HepG2 (cell line): ENCODE data around the gene PCED1B. TPM values are rescaled to one million over a fixed set of nuclear protein-coding genes. Genes with fewer than 3 reads are reported as not detected.

Source experiments
- ATAC-seq: fragments of 200-7000 bp; cut with Tn5 transposase; 3 replicates; pipeline ENCODE4 v1.9.1; 2020; ENCODE audit warnings: mild to moderate bottlenecking, moderate library complexity
- BruUV-seq: library from RNA; stranded (reverse); fragments of 400-500 nt; replicated peaks from 2 replicates; lab custom pipeline; 2021; lab: Mats Ljungman, UMichigan
- CTCF ChIA-PET: fragments of 300-600 bp; formaldehyde crosslinking; extraction: SDS; loops from one replicate; lab custom pipeline; 2021; ENCODE audit warnings: low total read pairs, inconsistent platforms, low intra/inter-chr PET ratio; lab: Yijun Ruan, JAX
- POLR2A ChIA-PET: fragments of 350-600 bp; sonication (Branson Sonifier 250); formaldehyde crosslinking; loops from one replicate; lab custom pipeline; 2020; ENCODE audit warnings: antibody characterized with exemption, inconsistent platforms; lab: Yijun Ruan, JAX
- DNase-seq: peaks from one replicate; pipeline ENCODE4 v3.0.0-alpha.2; 2015; ENCODE audit warnings: low spot score
- FAIRE-seq: peaks from 3 replicates; lab custom pipeline; 2011; peaks lifted over from hg19 to GRCh38; lab: Jason Lieb, UNC
- H2AFZ ChIP-seq: one replicate; pipeline ENCODE4 v1.6.1; 2011; ENCODE audit warnings: low read length, inconsistent platforms
- H3K27ac ChIP-seq: fragments of 300-600 bp; 3 replicates; pipeline ENCODE4 v1.8.0; 2011; ENCODE audit warnings: mixed run types, mild to moderate bottlenecking, mixed read lengths, low read length, inconsistent platforms; ENCODE audit not compliant: insufficient read depth; ENCODE audit errors: extremely low read length
- H3K27me3 ChIP-seq, 2 experiments: fragments of 200-600 bp in 1 of 2; 2 replicates in 1 of 2; 3 replicates in 1 of 2; pipeline versions ENCODE4 v1.6.0 to v1.8.0; 2011; ENCODE audit warnings: low read length in 2 of 2, mild to moderate bottlenecking in 2 of 2, moderate library complexity in 2 of 2, inconsistent platforms in 1 of 2; ENCODE audit not compliant: insufficient read depth in 2 of 2, control insufficient read depth in 1 of 2
- H3K36me3 ChIP-seq, 2 experiments: fragments of 200-600 bp in 1 of 2; replicated peaks in 1 of 2; 2 replicates in 1 of 2; 3 replicates in 1 of 2; pipeline versions ENCODE4 v1.5.1 to v1.8.0; 2011; ENCODE audit warnings: low read length in 2 of 2, inconsistent platforms in 1 of 2; ENCODE audit not compliant: insufficient read depth in 2 of 2, control insufficient read depth in 1 of 2
- H3K4me1 ChIP-seq: 2 replicates; pipeline ENCODE4 v1.5.1; 2012; ENCODE audit warnings: low read length, inconsistent platforms; ENCODE audit not compliant: insufficient read depth
- H3K4me2 ChIP-seq: 2 replicates; pipeline ENCODE4 v1.6.0; 2011; ENCODE audit warnings: low read depth, low read length, inconsistent platforms
- H3K4me3 ChIP-seq, 3 experiments: fragments of 200-600 bp in 1 of 3; sonication (generic), shearing (Covaris generic) in 1 of 3; replicated peaks in 1 of 3; 2 replicates each; pipeline ENCODE4 v1.5.1; 2011 to 2016; ENCODE audit warnings: low read length in 3 of 3, inconsistent platforms in 2 of 3, low read depth in 2 of 3, mild to moderate bottlenecking in 2 of 3, control low read depth in 1 of 3, mixed read lengths in 1 of 3; ENCODE audit not compliant: insufficient read depth in 1 of 3
- H3K79me2 ChIP-seq: one replicate; pipeline ENCODE4 v1.6.1; 2011; ENCODE audit warnings: low read length, inconsistent platforms; ENCODE audit not compliant: insufficient read depth
- H3K9ac ChIP-seq: 2 replicates; pipeline ENCODE4 v1.6.0; 2011; ENCODE audit warnings: mild to moderate bottlenecking, low read depth, low read length, inconsistent platforms; ENCODE audit not compliant: insufficient read depth
- H3K9me3 ChIP-seq: 2 replicates; pipeline ENCODE4 v1.5.1; 2012; ENCODE audit warnings: mild to moderate bottlenecking, low read length
- H4K20me1 ChIP-seq: 2 replicates; pipeline ENCODE4 v1.6.0; 2011; ENCODE audit warnings: inconsistent platforms, mild to moderate bottlenecking, low read length, moderate library complexity; ENCODE audit not compliant: insufficient read depth
- AKAP8 ChIP-seq: sonication (generic); formaldehyde crosslinking; IDR thresholded peaks from 2 replicates; pipeline ENCODE4 v1.5.1; 2020; ENCODE audit warnings: mild to moderate bottlenecking, missing genetic modification reagents
- KAT8 ChIP-seq: IDR thresholded peaks from 2 replicates; pipeline ENCODE4 v1.6.1; 2016; ENCODE audit warnings: missing genetic modification reagents, missing compliant biosample characterization
- KLF12 ChIP-seq: sonication (generic); formaldehyde crosslinking; IDR thresholded peaks from 2 replicates; pipeline ENCODE4 v1.4.0; 2020; ENCODE audit warnings: missing genetic modification reagents, borderline replicate concordance
- MAZ ChIP-seq, 2 experiments: sonication (generic) in 1 of 2; formaldehyde crosslinking in 1 of 2; IDR thresholded peaks; 2 replicates each; pipeline versions ENCODE4 v1.5.0 to v1.6.1; 2012 to 2020; ENCODE audit warnings: low read depth in 2 of 2, mild to moderate bottlenecking in 2 of 2, borderline replicate concordance in 1 of 2, improper control_type of control experiment in 1 of 2, low read length in 1 of 2, missing genetic modification reagents in 1 of 2, moderate library complexity in 1 of 2
- TEAD2 ChIP-seq: sonication (generic); formaldehyde crosslinking; IDR thresholded peaks from 2 replicates; pipeline ENCODE4 v1.9.0; 2021; ENCODE audit warnings: missing genetic modification reagents
- TRIM24 ChIP-seq: sonication (generic); formaldehyde crosslinking; IDR thresholded peaks from 2 replicates; pipeline ENCODE4 v1.8.0; 2022; ENCODE audit warnings: mild to moderate bottlenecking, missing genetic modification reagents
- ZFP1 ChIP-seq: IDR thresholded peaks from 2 replicates; pipeline ENCODE4 v1.6.1; 2016
- ZNF232 ChIP-seq: sonication (generic); formaldehyde crosslinking; IDR thresholded peaks from 2 replicates; pipeline ENCODE4 v1.4.0; 2020; ENCODE audit warnings: missing genetic modification reagents, borderline replicate concordance
- ZNF34 ChIP-seq: sonication (generic); formaldehyde crosslinking; IDR thresholded peaks from 2 replicates; pipeline ENCODE4 v1.4.0; 2020; ENCODE audit warnings: mild to moderate bottlenecking, missing genetic modification reagents, borderline replicate concordance
- ZNF567 ChIP-seq: sonication (generic); formaldehyde crosslinking; IDR thresholded peaks from 2 replicates; pipeline ENCODE4 v1.8.1; 2023; ENCODE audit warnings: mild to moderate bottlenecking, missing genetic modification reagents, borderline replicate concordance
- WGBS: methylation state at CpG from one replicate; pipeline ENCODE4 v1.1.6; 2017; ENCODE audit warnings: low lambda C conversion rate; 5-methylcytosine and 5-hydroxymethylcytosine counted together
- in situ Hi-C: cut with HindIII; loops from 2 replicates; pipeline ENCODE4 v1.10.0; 2017; ENCODE audit warnings: low pct_unique_long_range_greater_than_20kb; ENCODE audit not compliant: extremely low pct_ligation_motif_present
- intact Hi-C: fragments of 100-400 bp; cut with micrococcal nuclease; formaldehyde crosslinking; loops from one replicate; pipeline ENCODE4 v1.10.0; 2022; ENCODE audit not compliant: unreplicated experiment
- polyA plus RNA-seq, 8 experiments: library from polyadenylated mRNA; depleted of rRNA in 3 of 8; stranded (reverse) in 7 of 8; unstranded in 1 of 8; fragments of >200 nt; fragmentation: Illumina TruSeq in 4 of 8; extraction: Trizol in 4 of 8; gene quantifications; 2 replicates each; pipeline versions ENCODE4 v1.2.1 to v1.2.3, GENCODE V29; 2011 to 2016; ENCODE audit warnings: low read depth in 4 of 8, missing spikeins in 1 of 8, mixed read lengths in 1 of 8; ENCODE audit not compliant: insufficient read depth in 1 of 8
- total RNA-seq, 5 experiments: library from RNA; depleted of rRNA; stranded (reverse); fragments of >200 nt; fragmentation: Illumina TruSeq; extraction: Trizol; gene quantifications; 2 replicates each; pipeline ENCODE4 v1.2.3, GENCODE V29; 2016; ENCODE audit warnings: low read depth in 1 of 5
- TF ChIP-seq, protein P1 (sequence below): sonication (generic); formaldehyde crosslinking; IDR thresholded peaks from 2 replicates; pipeline ENCODE4 v1.9.0; 2021; ENCODE audit warnings: mild to moderate bottlenecking, missing genetic modification reagents

Gene PCED1B
- total and polyA plus RNA-seq, 2 of the 13 experiments (the other 11 are each of a cell fraction or from before 2014, with no cell fraction given): 0.11 to 0.37 TPM

DNA sequence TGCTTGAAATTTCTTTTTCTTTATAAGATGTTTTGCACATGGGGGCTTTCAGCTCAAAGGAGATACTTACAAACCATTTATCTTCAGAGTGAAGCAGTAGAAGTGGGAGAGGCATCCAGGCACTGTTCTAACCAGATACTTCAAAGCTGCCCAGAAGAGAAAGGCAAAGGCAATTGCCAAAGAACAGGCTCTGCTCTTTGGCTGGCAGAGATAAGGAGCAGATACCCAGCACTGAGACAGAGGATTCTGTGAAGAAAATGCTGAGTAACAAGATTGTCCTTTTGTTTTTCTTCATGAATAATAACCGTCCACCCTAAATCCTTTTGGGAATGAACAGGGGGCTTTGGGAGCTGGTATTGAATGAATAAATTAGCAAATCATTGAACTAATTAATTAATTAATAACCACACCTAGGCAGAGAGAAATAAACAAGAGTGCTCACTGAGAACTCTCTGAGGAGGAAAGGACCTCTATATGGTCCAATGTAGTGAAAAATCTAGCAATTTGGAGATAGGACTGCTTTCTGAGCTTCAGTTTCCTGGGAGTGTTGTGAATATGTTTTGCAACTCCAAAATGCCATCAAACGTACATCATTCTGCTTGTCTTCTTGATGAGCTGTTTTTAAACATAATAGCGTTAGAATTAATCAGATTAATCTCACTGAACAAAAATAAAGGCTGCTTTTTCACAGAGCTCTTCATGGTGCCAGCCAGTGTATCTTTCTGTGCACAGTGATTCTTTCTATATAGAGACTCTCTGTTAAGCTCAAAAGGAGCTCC lies 193.2 kb downstream of the PCED1B start:
- in situ Hi-C loops (no loop called here), intact Hi-C loops (no loop called here)
- ATAC-seq (no peak), FAIRE-seq (no peak), DNase-seq (no peak)
- ChIA-PET POLR2A (no interaction called here), CTCF (no interaction called here)
- 2% methylated on average over 3 of the region's 3 CpGs for WGBS
- peaks cover 12% of the 10 kb centered on the region for H3K4me1 ChIP-seq
- H3K79me2 ChIP-seq: no peaks in the 10 kb centered on the region
- no peak overlapping the region for H3K4me2 ChIP-seq
- H3K9ac ChIP-seq: no peak overlapping the region
- no peak overlapping the region for H3K4me3 ChIP-seq
- no peaks in the 10 kb centered on the region for H3K9me3 ChIP-seq
- no peak overlapping the region for H3K27ac ChIP-seq
- no peaks in the 10 kb centered on the region for H3K36me3 ChIP-seq
- BruUV-seq: no TSS peak
- H4K20me1 ChIP-seq: no peaks in the 10 kb centered on the region
- no peak overlapping the region for H2AFZ ChIP-seq
- no peaks in the 10 kb centered on the region for H3K27me3 ChIP-seq
- TF ChIP-seq ZNF567 (CRISPR knock-in tag) (no peak), KAT8 (no peak), ZFP1 (CRISPR knock-in tag) (no peak), ZNF232 (CRISPR knock-in tag) (no peak), TEAD2 (CRISPR knock-in tag) (no peak), AKAP8 (CRISPR knock-in tag) (no peak), TRIM24 (no peak), KLF12 (CRISPR knock-in tag) (no peak), ZNF34 (CRISPR knock-in tag) (no peak), MAZ (IDR thresholded peaks at IDR 0.05; ENCODE audit: borderline replicate concordance, low read depth, low read length) (no peak), MAZ (CRISPR knock-in tag; IDR thresholded peaks at IDR 0.05; ENCODE audit: low read depth) (no peak)
- TF ChIP-seq, protein P1, sequence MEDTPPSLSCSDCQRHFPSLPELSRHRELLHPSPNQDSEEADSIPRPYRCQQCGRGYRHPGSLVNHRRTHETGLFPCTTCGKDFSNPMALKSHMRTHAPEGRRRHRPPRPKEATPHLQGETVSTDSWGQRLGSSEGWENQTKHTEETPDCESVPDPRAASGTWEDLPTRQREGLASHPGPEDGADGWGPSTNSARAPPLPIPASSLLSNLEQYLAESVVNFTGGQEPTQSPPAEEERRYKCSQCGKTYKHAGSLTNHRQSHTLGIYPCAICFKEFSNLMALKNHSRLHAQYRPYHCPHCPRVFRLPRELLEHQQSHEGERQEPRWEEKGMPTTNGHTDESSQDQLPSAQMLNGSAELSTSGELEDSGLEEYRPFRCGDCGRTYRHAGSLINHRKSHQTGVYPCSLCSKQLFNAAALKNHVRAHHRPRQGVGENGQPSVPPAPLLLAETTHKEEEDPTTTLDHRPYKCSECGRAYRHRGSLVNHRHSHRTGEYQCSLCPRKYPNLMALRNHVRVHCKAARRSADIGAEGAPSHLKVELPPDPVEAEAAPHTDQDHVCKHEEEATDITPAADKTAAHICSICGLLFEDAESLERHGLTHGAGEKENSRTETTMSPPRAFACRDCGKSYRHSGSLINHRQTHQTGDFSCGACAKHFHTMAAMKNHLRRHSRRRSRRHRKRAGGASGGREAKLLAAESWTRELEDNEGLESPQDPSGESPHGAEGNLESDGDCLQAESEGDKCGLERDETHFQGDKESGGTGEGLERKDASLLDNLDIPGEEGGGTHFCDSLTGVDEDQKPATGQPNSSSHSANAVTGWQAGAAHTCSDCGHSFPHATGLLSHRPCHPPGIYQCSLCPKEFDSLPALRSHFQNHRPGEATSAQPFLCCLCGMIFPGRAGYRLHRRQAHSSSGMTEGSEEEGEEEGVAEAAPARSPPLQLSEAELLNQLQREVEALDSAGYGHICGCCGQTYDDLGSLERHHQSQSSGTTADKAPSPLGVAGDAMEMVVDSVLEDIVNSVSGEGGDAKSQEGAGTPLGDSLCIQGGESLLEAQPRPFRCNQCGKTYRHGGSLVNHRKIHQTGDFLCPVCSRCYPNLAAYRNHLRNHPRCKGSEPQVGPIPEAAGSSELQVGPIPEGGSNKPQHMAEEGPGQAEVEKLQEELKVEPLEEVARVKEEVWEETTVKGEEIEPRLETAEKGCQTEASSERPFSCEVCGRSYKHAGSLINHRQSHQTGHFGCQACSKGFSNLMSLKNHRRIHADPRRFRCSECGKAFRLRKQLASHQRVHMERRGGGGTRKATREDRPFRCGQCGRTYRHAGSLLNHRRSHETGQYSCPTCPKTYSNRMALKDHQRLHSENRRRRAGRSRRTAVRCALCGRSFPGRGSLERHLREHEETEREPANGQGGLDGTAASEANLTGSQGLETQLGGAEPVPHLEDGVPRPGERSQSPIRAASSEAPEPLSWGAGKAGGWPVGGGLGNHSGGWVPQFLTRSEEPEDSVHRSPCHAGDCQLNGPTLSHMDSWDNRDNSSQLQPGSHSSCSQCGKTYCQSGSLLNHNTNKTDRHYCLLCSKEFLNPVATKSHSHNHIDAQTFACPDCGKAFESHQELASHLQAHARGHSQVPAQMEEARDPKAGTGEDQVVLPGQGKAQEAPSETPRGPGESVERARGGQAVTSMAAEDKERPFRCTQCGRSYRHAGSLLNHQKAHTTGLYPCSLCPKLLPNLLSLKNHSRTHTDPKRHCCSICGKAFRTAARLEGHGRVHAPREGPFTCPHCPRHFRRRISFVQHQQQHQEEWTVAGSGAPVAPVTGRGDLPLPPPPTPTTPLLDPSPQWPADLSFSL (CRISPR knock-in tag): no peak
